GM19452 (cell line): ENCODE data around the gene MNAT1.

Source experiments
- ATAC-seq: cut with Tn5 transposase; IDR thresholded peaks from one replicate; pipeline ENCODE4 v1.9.1; 2021; ENCODE audit not compliant: unreplicated experiment

The MNAT1 gene

DNA sequence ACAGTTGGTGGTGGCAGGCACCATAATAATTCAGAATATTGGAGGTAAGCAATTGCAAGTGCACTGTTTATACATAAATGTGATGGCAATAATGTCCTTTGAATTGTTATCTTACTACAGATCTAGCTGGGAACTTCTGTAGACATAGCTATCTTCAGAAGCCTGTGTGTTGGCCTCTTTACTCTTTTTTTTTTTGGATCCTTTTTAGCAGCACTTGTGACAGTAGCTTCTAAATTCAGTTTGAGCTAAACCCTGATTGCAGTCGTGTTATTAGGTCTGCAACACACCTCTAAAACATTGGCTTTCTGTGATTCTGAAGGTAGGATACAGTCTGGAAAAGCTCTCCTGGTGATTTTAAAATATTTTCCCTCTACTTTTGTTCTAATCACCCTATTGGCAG, 285.0 kb downstream of the MNAT1 start:
- no peak for ATAC-seq
